CD4-positive, CD25-positive, alpha-beta regulatory T cell (primary cell): ENCODE results near the gene TAS2R8. TPM values are rescaled to one million over a fixed set of nuclear protein-coding genes. Genes with fewer than 3 reads are reported as not detected.

Experiments used
- ATAC-seq, 2 donors: fragments of 150-1000 bp; cut with Tn5 transposase; one replicate each; pipeline ENCODE4 v1.10.0; 2021; ENCODE audit warnings: low read depth in 2 of 2, moderate number of reproducible peaks in 2 of 2, moderate library complexity in 1 of 2
- DNase-seq, 3 donors: peaks; one replicate each; pipeline versions ENCODE4 v3.0.0 to v3.0.0-alpha.2; 2012 to 2022; ENCODE audit warnings: mixed read lengths in 1 of 3
- H3K27ac ChIP-seq: one replicate; pipeline ENCODE4 v1.7.0; 2013; ENCODE audit warnings: mild to moderate bottlenecking, low read length; ENCODE audit not compliant: insufficient read depth, poor library complexity, severe bottlenecking
- H3K27me3 ChIP-seq: one replicate; pipeline ENCODE4 v1.7.0; 2013; ENCODE audit warnings: low read length; ENCODE audit not compliant: control insufficient read depth, insufficient read depth
- H3K36me3 ChIP-seq: one replicate; pipeline ENCODE4 v1.7.0; 2013; ENCODE audit warnings: mild to moderate bottlenecking, low read length, moderate library complexity; ENCODE audit not compliant: control insufficient read depth, insufficient read depth
- H3K4me1 ChIP-seq: 2 replicates; pipeline ENCODE4 v1.7.0; 2013; ENCODE audit warnings: mild to moderate bottlenecking, low read length; ENCODE audit not compliant: insufficient read depth, control insufficient read depth, poor library complexity, severe bottlenecking
- H3K4me3 ChIP-seq: one replicate; pipeline ENCODE4 v1.7.0; 2013; ENCODE audit warnings: low read depth, mild to moderate bottlenecking, low read length, moderate library complexity
- H3K9me3 ChIP-seq, 2 experiments: 1 replicate in 1 of 2; 2 replicates in 1 of 2; pipeline ENCODE4 v1.7.0; 2013; ENCODE audit warnings: low read length in 2 of 2, mild to moderate bottlenecking in 1 of 2, moderate library complexity in 1 of 2; ENCODE audit not compliant: control insufficient read depth in 2 of 2
- H3K27ac Mint-ChIP-seq, 3 donors: one replicate each; pipeline ENCODE4 v1.8.0; 2020 to 2022; ENCODE audit warnings: mild to moderate bottlenecking in 3 of 3, mixed read lengths in 3 of 3, moderate library complexity in 2 of 3
- H3K27me3 Mint-ChIP-seq: one replicate; pipeline ENCODE4 v1.8.0; 2022; ENCODE audit warnings: mild to moderate bottlenecking, mixed read lengths
- H3K36me3 Mint-ChIP-seq: one replicate; pipeline ENCODE4 v1.8.0; 2020; ENCODE audit warnings: mixed read lengths
- H3K4me1 Mint-ChIP-seq, 4 donors: one replicate each; pipeline ENCODE4 v1.8.0; 2020 to 2022; ENCODE audit warnings: mixed read lengths in 4 of 4, mild to moderate bottlenecking in 1 of 4
- H3K4me3 Mint-ChIP-seq, 4 donors: one replicate each; pipeline ENCODE4 v1.8.0; 2020 to 2022; ENCODE audit warnings: mild to moderate bottlenecking in 4 of 4, mixed read lengths in 4 of 4, moderate library complexity in 3 of 4
- H3K9me3 Mint-ChIP-seq, 7 donors: one replicate each; pipeline ENCODE4 v1.8.0; 2020 to 2022; ENCODE audit warnings: mixed read lengths in 7 of 7, mild to moderate bottlenecking in 3 of 7, moderate library complexity in 2 of 7
- polyA plus RNA-seq, 4 donors: library from polyadenylated mRNA; unstranded; fragments of 300-500 nt; fragmentation: Illumina TruSeq; gene quantifications; one replicate each; pipeline ENCODE4 v1.2.3, GENCODE V29; 2021
- total RNA-seq: library from RNA; stranded (reverse); gene quantifications from one replicate; pipeline ENCODE4 v1.2.3, GENCODE V29; 2022

TAS2R8 gene
- total and polyA plus RNA-seq, 5 donors from 2014 or later = not detected

DNA sequence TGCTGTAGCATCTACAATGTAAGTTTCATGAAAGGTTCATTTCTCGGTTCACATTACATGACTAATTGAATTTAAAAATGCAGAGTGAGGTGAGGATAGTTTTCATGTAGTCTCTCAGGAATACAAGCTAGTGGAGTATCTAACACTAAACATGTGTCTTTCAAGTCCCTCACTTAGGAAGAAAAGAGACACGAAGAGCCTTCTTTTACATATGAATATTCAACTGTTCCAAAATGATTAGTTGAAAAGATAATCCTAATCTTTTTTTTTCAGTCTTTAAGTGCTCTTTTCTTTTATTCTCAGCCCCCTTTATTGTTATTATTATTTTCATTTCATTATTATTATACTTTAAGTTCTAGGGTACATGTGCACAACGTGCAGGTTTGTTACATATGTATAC is 31.4 kb upstream of the TAS2R8 start:
- Mint-ChIP-seq H3K27ac (no peak overlapping the region), H3K36me3 (peaks cover 8% of the 10 kb centered on the region), H3K4me1 (peaks cover 0 to 4% (median 0%) of the 10 kb centered on the region in 4 donors), H3K9me3 (peaks cover 0 to 6% (median 4%) of the 10 kb centered on the region in 7 donors), H3K27me3 (no peaks in the 10 kb centered on the region), H3K4me3 (no peak overlapping the region)
- no peak overlapping the region for H3K4me3 ChIP-seq
- DNase-seq (no peak), ATAC-seq (no peak)
- H3K4me1 ChIP-seq = no peaks in the 10 kb centered on the region
- H3K9me3 ChIP-seq = no peaks in the 10 kb centered on the region
- no peaks in the 10 kb centered on the region for H3K36me3 ChIP-seq
- H3K27me3 ChIP-seq = no peaks in the 10 kb centered on the region
- H3K27ac ChIP-seq = no peak overlapping the region

DNA sequence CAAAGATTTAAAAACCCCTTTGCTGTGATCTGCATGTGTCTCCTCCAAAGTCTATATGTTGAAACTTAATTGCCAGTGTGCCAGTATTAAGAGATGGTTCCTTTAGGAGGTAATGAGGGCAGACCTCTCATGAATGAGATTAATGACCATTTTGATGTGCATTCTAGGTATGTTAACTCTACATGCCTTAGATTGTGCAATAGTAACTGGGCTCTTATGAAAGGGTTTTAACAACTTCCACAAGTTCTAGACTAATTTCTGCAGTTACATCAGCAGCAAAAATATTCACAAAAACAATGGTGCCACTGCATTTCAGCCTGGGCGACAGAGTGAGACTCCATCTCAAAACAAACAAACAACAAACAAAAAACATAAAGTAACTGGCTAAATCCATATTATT is 22.9 kb upstream of the TAS2R8 start:
- Histone ChIP-seq H3K36me3 (no peaks in the 10 kb centered on the region), H3K27me3 (no peaks in the 10 kb centered on the region), H3K4me3 (no peak overlapping the region), H3K9me3 (no peaks in the 10 kb centered on the region), H3K4me1 (no peaks in the 10 kb centered on the region), H3K27ac (no peak overlapping the region)
- DNase-seq (no peak), ATAC-seq (no peak)
- H3K27me3 Mint-ChIP-seq = peaks cover 6% of the 10 kb centered on the region
- no peaks in the 10 kb centered on the region for H3K4me1 Mint-ChIP-seq
- no peak overlapping the region for H3K4me3 Mint-ChIP-seq
- no peaks in the 10 kb centered on the region for H3K36me3 Mint-ChIP-seq
- no peaks in the 10 kb centered on the region for H3K9me3 Mint-ChIP-seq
- no peak overlapping the region for H3K27ac Mint-ChIP-seq

GRCh38 chr12:10826258-10826657 is 19.2 kb upstream of the TAS2R8 start, which contains the start of gene TAS2R10:
TAS2R10 (minus strand) TSS chr12:10826358; CDS start chr12:10826269, 89 bp downstream.
- no peak for ATAC-seq
- no peaks in the 10 kb centered on the region for H3K27me3 ChIP-seq
- no peak within 1 kb of the TSS for H3K27ac ChIP-seq
- Mint-ChIP-seq H3K27me3 (peaks cover 12% of the 10 kb centered on the region), H3K4me1 (no peaks in the 10 kb centered on the region), H3K27ac (no peak within 1 kb of the TSS), H3K9me3 (peaks cover 0 to 1% (median 0%) of the 10 kb centered on the region in 7 donors), H3K4me3 (no peak within 1 kb of the TSS), H3K36me3 (no peaks in the 10 kb centered on the region)
- no peaks in the 10 kb centered on the region for H3K36me3 ChIP-seq
- H3K4me1 ChIP-seq = no peaks in the 10 kb centered on the region
- DNase-seq = no peak
- H3K9me3 ChIP-seq = no peaks in the 10 kb centered on the region
- H3K4me3 ChIP-seq = no peak within 1 kb of the TSS

- no peak overlapping the region for H3K27ac Mint-ChIP-seq
- H3K27me3 ChIP-seq = no peaks in the 10 kb centered on the region
- H3K36me3 Mint-ChIP-seq = no peaks in the 10 kb centered on the region
- no peak overlapping the region for H3K4me3 Mint-ChIP-seq
- no peak for DNase-seq
- H3K4me1 ChIP-seq = no peaks in the 10 kb centered on the region
- H3K27me3 Mint-ChIP-seq = peaks cover 12% of the 10 kb centered on the region
- H3K36me3 ChIP-seq = no peaks in the 10 kb centered on the region
- no peak for ATAC-seq
- H3K9me3 ChIP-seq = no peaks in the 10 kb centered on the region
- no peak overlapping the region for H3K27ac ChIP-seq
- H3K9me3 Mint-ChIP-seq = peaks cover 0 to 1% (median 0%) of the 10 kb centered on the region in 7 donors
- H3K4me1 Mint-ChIP-seq = no peaks in the 10 kb centered on the region
- no peak overlapping the region for H3K4me3 ChIP-seq
Measured at GRCh38 chr12:10824957-10825356, 17.9 kb upstream of the TAS2R8 start.

DNA sequence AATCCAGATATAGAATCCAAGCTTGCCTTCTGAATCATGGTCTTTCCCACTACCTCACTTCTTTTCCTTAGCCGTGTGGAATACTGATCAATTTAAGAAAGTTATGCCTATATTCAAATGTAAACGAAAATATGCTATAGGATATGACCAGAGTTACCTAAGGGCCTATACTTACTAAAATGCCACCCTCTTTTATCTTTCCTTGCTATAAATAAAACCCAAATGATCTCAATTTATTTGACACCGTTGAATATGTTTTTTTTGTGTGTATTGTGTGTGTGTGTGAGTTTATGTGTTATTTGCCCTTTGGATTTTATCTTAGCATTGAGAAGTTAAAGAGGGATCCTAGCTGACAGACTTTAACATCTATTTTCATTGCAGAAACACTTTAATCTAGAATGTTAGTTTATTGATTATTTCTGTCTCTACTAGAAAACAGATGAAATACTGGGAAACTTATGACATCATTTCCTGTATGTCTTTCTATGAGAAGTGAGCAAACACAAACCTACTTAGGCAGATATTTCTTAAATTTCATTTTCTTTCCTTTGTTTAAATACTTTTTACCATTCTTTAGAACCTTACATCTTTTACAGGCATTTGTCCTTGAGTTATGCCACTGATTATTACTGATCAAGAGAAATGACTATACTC is 4.9 kb upstream of the TAS2R8 start:
- no peak overlapping the region for H3K4me3 Mint-ChIP-seq
- Histone ChIP-seq H3K36me3 (no peaks in the 10 kb centered on the region), H3K9me3 (no peaks in the 10 kb centered on the region), H3K27me3 (peaks cover 5% of the 10 kb centered on the region), H3K4me1 (no peaks in the 10 kb centered on the region), H3K4me3 (no peak overlapping the region), H3K27ac (no peak overlapping the region)
- peaks cover 0 to 3% (median 0%) of the 10 kb centered on the region in 7 donors for H3K9me3 Mint-ChIP-seq
- no peak overlapping the region for H3K27ac Mint-ChIP-seq
- DNase-seq (no peak), ATAC-seq (no peak)
- no peaks in the 10 kb centered on the region for H3K36me3 Mint-ChIP-seq
- H3K27me3 Mint-ChIP-seq = peaks cover 18% of the 10 kb centered on the region
- no peaks in the 10 kb centered on the region for H3K4me1 Mint-ChIP-seq

GRCh38 chr12:10810068-10810467 is 3.0 kb upstream of the TAS2R8 start, which contains the start of gene TAS2R9:
TAS2R9 (minus strand) TSS chr12:10810168; CDS start chr12:10810075, 93 bp downstream.
- Mint-ChIP-seq H3K27me3 (peaks cover 13% of the 10 kb centered on the region), H3K4me1 (no peaks in the 10 kb centered on the region), H3K4me3 (no peak within 1 kb of the TSS), H3K9me3 (peaks cover 0 to 4% (median 0%) of the 10 kb centered on the region in 7 donors), H3K36me3 (no peaks in the 10 kb centered on the region), H3K27ac (no peak within 1 kb of the TSS)
- no peak within 1 kb of the TSS for H3K27ac ChIP-seq
- DNase-seq (no peak), ATAC-seq (no peak)
- no peaks in the 10 kb centered on the region for H3K36me3 ChIP-seq
- H3K4me3 ChIP-seq = no peak within 1 kb of the TSS
- H3K27me3 ChIP-seq = peaks cover 2% of the 10 kb centered on the region
- no peaks in the 10 kb centered on the region for H3K9me3 ChIP-seq
- H3K4me1 ChIP-seq = no peaks in the 10 kb centered on the region

DNA sequence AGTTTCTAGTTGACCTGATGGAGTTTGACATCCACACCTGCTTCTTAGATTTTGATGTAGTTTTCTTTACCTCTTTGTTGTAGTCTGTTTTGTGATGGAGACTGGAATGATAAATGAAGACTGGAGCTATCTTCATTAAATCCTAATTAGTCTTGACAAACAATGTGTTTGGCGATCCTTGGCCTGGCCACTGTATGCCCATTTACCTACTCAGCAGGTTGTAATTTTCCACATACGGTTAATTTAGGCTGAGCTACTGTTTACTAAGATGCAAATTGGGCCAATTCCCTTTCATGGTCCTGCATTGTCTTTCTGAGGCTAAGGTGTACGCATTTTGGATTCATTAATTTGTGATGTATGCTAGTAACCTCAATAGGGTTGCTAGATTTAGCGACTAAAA is 4.5 kb downstream of the TAS2R8 start, which contains the start of gene TAS2R7:
TSS of gene TAS2R7 (minus strand) at position 41 of the 400 bp plus-strand sequence. CDS start 57 bp downstream, outside the sequence.
- DNase-seq = no peak
- H3K9me3 Mint-ChIP-seq = peaks cover 0 to 4% (median 0%) of the 10 kb centered on the region in 7 donors
- H3K9me3 ChIP-seq = no peaks in the 10 kb centered on the region
- no peaks in the 10 kb centered on the region for H3K4me1 Mint-ChIP-seq
- no peak within 1 kb of the TSS for H3K4me3 ChIP-seq
- no peak within 1 kb of the TSS for H3K27ac ChIP-seq
- H3K27me3 Mint-ChIP-seq = peaks cover 12% of the 10 kb centered on the region
- no peaks in the 10 kb centered on the region for H3K36me3 Mint-ChIP-seq
- no peaks in the 10 kb centered on the region for H3K36me3 ChIP-seq
- ATAC-seq = no peak
- H3K4me3 Mint-ChIP-seq = no peak within 1 kb of the TSS
- no peaks in the 10 kb centered on the region for H3K4me1 ChIP-seq
- no peaks in the 10 kb centered on the region for H3K27me3 ChIP-seq
- no peak within 1 kb of the TSS for H3K27ac Mint-ChIP-seq

GRCh38 chr12:10801741-10802140 is 5.3 kb downstream of the TAS2R8 start:
- Histone ChIP-seq H3K36me3 (no peaks in the 10 kb centered on the region), H3K27me3 (peaks cover 3% of the 10 kb centered on the region), H3K4me1 (no peaks in the 10 kb centered on the region), H3K9me3 (no peaks in the 10 kb centered on the region), H3K27ac (no peak overlapping the region), H3K4me3 (no peak overlapping the region)
- H3K9me3 Mint-ChIP-seq = peaks cover 0 to 4% (median 0%) of the 10 kb centered on the region in 7 donors
- H3K4me1 Mint-ChIP-seq = no peaks in the 10 kb centered on the region
- peaks cover 12% of the 10 kb centered on the region for H3K27me3 Mint-ChIP-seq
- H3K4me3 Mint-ChIP-seq = no peak overlapping the region
- no peak for DNase-seq
- no peak overlapping the region for H3K27ac Mint-ChIP-seq
- H3K36me3 Mint-ChIP-seq = no peaks in the 10 kb centered on the region
- no peak for ATAC-seq
